ENCODE measurements around the gene SUCLG1. TPM values are rescaled to one million over a fixed set of nuclear protein-coding genes. Genes with fewer than 3 reads are reported as not detected.

The SUCLG1 gene
- polyA plus RNA-seq, 1 experiment = 73.9 TPM

DNA sequence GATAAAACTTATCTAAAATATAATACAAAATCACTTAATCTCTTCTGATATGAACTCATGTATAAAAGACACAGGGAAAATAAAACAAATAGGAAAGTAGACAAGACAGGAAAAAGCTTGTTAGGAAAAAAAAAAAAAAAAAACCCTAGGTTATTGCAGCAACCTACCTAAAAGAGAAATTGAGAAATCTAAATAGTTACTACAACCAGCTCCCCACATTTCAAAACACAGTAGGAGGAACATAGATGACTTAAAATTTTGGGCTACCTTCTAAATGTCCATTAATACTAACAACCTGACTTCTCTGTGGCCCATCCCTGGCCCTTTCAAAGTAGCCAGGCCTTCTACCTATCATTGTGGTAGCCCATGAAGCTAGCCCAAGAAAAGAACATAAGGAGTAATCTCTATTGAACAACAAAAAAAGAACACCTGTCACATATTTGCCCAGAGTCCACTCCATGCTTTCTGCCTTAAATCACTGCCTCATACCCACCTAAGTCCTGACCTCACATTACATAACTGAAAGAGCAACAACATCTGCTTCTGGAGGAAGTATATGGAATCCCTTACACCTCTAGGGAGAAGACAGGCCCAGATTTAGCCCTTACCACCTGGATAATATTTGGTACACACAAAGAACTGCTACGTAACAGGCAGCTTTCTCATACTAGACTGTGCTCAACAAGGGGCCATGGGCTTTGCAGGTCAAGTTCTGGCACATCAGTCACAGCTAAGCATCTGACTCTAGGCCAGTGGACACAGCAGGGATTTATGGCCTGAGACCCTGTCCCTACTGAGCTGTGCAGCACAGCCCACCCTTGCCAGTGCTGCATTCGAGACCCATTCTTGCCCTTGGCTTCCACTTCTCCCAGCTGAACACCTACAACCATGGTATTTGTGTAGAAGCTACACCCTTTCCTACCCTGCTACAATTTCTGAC is 8.5 kb downstream of the SUCLG1 start:
- TF ChIP-seq, protein P1, sequence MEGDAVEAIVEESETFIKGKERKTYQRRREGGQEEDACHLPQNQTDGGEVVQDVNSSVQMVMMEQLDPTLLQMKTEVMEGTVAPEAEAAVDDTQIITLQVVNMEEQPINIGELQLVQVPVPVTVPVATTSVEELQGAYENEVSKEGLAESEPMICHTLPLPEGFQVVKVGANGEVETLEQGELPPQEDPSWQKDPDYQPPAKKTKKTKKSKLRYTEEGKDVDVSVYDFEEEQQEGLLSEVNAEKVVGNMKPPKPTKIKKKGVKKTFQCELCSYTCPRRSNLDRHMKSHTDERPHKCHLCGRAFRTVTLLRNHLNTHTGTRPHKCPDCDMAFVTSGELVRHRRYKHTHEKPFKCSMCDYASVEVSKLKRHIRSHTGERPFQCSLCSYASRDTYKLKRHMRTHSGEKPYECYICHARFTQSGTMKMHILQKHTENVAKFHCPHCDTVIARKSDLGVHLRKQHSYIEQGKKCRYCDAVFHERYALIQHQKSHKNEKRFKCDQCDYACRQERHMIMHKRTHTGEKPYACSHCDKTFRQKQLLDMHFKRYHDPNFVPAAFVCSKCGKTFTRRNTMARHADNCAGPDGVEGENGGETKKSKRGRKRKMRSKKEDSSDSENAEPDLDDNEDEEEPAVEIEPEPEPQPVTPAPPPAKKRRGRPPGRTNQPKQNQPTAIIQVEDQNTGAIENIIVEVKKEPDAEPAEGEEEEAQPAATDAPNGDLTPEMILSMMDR (IDR thresholded peaks at IDR 0.05; ENCODE audit: low read depth, low read length) = no peak
- H3K4me3 ChIP-seq (ENCODE audit: low read depth, low read length) = no peak overlapping the region
- POLR2A ChIA-PET = no interaction called here
- no peak overlapping the region for H3K27ac ChIP-seq (ENCODE audit: low read depth, low read length)
- no peak for DNase-seq (ENCODE audit: low read depth, low spot score)
- CTCF ChIA-PET = interaction anchor here (0.9 kb wide), 1 partner anchor 11 kb away, joined by 4 read pairs; no protein-coding TSS in a partner anchor
- no peaks in the 10 kb centered on the region for H3K9me3 ChIP-seq (ENCODE audit: control insufficient read depth, insufficient read depth, low read length)
- H3K27me3 ChIP-seq (ENCODE audit: control insufficient read depth, insufficient read depth, low read length) = no peaks in the 10 kb centered on the region

DNA sequence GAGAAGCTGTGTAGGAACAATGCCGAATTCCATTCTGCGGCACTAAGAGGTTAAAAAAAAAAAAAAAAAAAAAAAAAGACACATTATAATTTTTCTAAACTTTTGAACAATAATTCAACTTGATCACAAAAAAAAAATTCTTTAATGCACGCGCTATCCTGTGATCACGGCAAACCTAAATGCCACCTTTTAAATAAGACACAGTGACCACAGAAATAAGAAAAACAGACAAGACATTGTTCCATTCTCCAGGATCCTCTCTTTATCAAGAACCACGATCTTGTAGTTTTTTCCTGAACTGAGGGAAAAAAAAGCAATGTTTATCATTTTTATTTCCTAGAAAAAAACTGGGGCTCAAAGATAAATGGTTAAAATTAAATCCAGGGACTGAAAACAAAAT is 9.4 kb downstream of the SUCLG1 start:
- TF ChIP-seq, protein P1 (IDR thresholded peaks at IDR 0.05; ENCODE audit: low read depth, low read length) = no peak
- ChIA-PET CTCF (no interaction called here), POLR2A (no interaction called here)
- no peaks in the 10 kb centered on the region for H3K9me3 ChIP-seq (ENCODE audit: control insufficient read depth, insufficient read depth, low read length)
- DNase-seq (ENCODE audit: low read depth, low spot score) = no peak
- H3K27ac ChIP-seq (ENCODE audit: low read depth, low read length) = no peak overlapping the region
- H3K27me3 ChIP-seq (ENCODE audit: control insufficient read depth, insufficient read depth, low read length) = no peaks in the 10 kb centered on the region
- no peak overlapping the region for H3K4me3 ChIP-seq (ENCODE audit: low read depth, low read length)

DNA sequence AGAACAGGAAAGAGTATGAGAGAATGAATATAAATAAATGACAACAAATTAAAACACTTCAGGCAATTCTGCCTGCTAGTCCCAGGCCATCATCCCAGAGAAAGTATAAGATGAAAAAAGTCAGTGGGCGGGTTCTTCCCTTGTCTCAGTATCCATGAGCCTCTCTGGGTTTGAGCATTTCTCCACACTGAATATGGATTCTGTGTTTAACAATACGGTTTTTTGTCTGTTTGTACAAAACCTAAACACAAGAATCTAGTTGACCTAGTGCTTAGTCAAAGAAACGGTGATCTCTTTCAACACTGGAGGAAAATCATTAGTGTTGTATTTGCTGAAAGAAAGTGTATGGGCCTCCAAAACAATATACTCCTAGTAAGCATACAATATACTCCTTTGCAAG is 10.0 kb downstream of the SUCLG1 start:
- ChIA-PET CTCF (no interaction called here), POLR2A (no interaction called here)
- Histone ChIP-seq H3K4me3 (ENCODE audit: low read depth, low read length) (no peak overlapping the region), H3K9me3 (ENCODE audit: control insufficient read depth, insufficient read depth, low read length) (no peaks in the 10 kb centered on the region), H3K27ac (ENCODE audit: low read depth, low read length) (no peak overlapping the region), H3K27me3 (ENCODE audit: control insufficient read depth, insufficient read depth, low read length) (no peaks in the 10 kb centered on the region)
- TF ChIP-seq, protein P1 (IDR thresholded peaks at IDR 0.05; ENCODE audit: low read depth, low read length) = no peak
- DNase-seq (ENCODE audit: low read depth, low spot score) = no peak

DNA sequence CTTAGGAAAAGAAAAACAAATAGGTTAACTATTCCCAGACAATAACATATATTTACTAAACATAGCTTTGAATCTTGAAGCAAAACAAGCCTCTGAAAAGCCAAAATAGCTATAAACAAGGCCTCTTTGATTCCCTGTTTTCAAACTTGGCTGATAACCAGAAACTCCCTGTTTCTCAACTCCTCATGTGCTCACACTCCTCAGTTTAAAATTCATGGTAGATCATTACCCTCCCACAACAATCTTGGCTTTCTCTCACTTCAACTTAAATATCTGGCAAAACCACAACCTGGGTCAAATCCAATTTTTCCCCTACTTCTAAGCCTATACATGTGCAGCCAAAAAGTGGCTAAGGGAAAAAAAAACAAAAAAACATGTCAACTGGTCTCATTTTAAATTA is 15.6 kb downstream of the SUCLG1 start:
- ChIA-PET POLR2A (no interaction called here), CTCF (interaction anchor here (1.0 kb wide), 1 partner anchor 482 kb away, joined by 3 read pairs; no protein-coding TSS in a partner anchor)
- Histone ChIP-seq H3K4me3 (ENCODE audit: low read depth, low read length) (no peak overlapping the region), H3K9me3 (ENCODE audit: control insufficient read depth, insufficient read depth, low read length) (no peaks in the 10 kb centered on the region), H3K27me3 (ENCODE audit: control insufficient read depth, insufficient read depth, low read length) (no peaks in the 10 kb centered on the region), H3K27ac (ENCODE audit: low read depth, low read length) (no peak overlapping the region)
- TF ChIP-seq, protein P1 (IDR thresholded peaks at IDR 0.05; ENCODE audit: low read depth, low read length) = no peak
- no peak for DNase-seq (ENCODE audit: low read depth, low spot score)

DNA sequence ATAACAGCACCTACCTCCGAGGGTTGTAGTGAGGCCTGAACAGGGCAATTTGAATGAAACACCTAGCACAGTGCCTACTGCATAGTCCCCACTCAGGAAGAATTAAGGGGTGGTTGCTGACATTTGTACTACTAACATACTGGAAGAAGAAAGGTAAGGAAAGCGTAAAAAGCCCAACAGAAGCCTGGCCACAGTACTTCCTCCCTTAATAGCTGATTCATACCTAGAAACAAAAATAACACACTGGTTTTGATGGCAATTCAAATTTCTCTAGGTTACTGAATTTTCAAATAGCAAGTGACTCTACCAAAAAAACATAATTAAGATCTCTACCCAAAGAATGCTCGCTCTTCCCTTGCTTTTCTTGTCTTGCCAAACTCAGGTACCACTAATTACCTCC is 16.2 kb downstream of the SUCLG1 start:
- POLR2A ChIA-PET = no interaction called here
- TF ChIP-seq, protein P1 (IDR thresholded peaks at IDR 0.05; ENCODE audit: low read depth, low read length) = no peak
- DNase-seq (ENCODE audit: low read depth, low spot score) = no peak
- H3K9me3 ChIP-seq (ENCODE audit: control insufficient read depth, insufficient read depth, low read length) = no peaks in the 10 kb centered on the region
- no peak overlapping the region for H3K27ac ChIP-seq (ENCODE audit: low read depth, low read length)
- CTCF ChIA-PET = interaction anchor here (1.0 kb wide), 1 partner anchor 483 kb away, joined by 3 read pairs; no protein-coding TSS in a partner anchor
- H3K4me3 ChIP-seq (ENCODE audit: low read depth, low read length) = no peak overlapping the region
- H3K27me3 ChIP-seq (ENCODE audit: control insufficient read depth, insufficient read depth, low read length) = no peaks in the 10 kb centered on the region

All from AG04450 (cell line).